ENCODE results near the gene ME1.
"Not testable (repeated sequence)": the region's sequence is repeated elsewhere in the genome, so short reads cannot be mapped to it uniquely, and the experiment has no call there.

ME1 gene

GRCh38 chr6:83343121-83343520 is 87.7 kb downstream of the ME1 start:
- no peak for DNase-seq

- DNase-seq: no peak
These were observed 89.1 kb downstream of the ME1 start for GRCh38 chr6:83341765-83342164.

GRCh38 chr6:83333916-83334315 is 96.9 kb downstream of the ME1 start:
- not testable (repeated sequence) for DNase-seq

DNA sequence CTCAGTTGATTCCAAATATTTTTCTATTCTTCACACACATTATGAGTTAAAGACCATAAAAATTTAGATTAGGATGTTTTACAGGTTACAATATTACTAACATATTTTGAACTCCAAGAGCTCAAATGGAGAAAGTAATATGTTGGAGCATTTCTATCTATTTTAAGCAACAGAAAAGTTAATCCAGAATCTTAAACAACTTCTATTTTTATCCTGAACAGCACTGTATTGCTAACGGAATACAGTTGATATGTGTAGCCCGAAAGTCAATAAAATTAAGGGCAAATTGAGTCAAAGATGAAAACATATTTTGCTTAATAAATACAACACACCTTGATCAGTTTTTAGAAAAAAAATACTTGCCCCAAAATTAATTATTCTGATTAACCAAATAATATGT is 97.4 kb downstream of the ME1 start:
- DNase-seq: no peak

DNA sequence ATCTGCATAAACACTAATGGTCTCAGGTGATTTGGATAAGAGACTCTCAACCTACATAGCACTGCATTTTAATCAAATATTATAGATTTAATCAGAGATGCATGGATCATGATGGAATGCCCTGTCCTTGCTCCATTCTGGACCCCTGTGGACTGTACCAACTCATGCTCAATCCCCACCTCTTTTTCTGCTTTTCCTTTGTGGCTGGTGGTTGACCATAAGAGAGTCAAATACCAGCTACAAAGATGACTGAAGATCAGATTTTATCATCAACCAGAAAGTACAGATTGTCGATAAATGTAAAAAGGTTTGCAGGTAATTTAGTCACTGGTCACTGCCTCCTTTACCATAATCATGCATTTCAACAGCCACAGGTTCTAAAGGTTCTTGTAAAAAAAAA is 116.2 kb downstream of the ME1 start:
- DNase-seq: peak; percentile 7

GRCh38 chr6:83313882-83314281 is 117.0 kb downstream of the ME1 start:
- DNase-seq: peak; percentile 18

DNA sequence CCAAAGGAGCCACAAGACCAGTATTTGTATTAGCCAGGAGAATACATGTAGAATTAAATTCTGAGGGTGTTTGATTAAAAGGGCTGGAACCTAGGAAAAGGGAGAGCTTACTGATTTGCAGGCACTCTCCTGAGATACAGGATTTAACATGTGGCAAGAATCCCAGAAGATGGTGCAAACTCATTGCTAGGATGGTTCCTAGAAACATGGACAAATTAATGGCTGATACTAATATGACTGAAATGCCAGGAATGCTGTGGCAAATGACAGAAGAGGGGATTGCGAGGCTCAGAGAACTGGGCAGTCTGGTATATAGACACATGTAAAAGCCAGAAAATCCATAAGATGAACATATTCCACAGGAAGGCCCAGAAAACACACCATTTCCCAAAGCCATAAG is 119.6 kb downstream of the ME1 start:
- no peak for DNase-seq

DNA sequence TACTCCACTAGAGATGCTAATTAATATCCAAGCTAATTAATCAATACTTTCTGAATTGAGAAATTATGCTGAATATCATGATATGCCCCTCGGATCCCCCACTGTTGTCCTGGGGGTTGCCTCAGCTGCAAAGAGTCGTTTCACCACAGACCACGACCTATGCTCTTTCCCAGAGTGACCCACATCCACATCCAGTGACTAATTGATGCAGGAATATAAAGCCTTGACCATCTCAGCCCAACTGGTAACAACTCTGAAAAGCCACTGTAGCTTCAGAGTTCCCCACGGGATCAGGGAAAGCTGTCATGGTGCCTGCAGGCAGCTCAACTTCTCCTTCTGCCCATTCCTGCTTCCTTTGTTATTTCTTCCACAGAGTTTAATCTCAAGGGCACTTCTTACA is 120.8 kb downstream of the ME1 start:
- DNase-seq: no peak

DNA sequence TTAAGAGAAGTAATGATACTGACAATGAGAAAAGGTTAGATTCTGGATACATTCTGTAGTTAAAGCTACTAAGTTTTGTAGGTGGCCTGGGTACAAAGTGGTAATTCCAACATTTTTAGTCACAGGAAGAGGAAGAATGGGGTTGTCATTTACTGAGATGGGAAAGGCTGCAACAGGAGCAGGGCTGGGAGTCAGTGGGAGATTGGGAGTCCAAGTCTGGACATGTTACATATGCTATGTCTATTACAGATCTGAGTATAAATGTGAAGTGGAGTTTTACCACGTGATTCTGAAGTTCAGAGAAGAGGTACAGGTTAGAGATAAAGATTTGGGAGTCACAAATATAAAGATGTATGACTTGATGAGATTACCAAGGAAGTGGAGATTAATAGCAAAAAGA is 121.5 kb downstream of the ME1 start:
- DNase-seq: no peak

DNA sequence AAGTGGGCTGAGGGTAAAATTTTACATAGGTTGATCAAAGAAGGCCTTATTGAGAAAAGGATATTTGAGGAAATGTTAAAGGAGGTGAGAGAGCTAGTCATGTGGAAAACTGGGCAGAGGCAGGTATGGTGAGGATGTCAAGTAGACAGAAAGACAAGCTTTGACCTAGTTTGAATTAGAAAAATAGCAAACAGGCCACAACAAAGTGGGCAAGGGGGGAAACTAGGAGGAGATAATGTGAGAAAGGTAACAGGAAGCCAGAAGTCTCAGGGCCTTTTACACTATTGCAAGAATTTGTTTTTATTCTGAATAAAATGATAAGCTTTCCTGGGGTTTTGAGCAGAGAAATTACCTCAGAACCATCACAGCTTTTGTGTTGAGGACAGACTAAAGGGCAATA is 122.0 kb downstream of the ME1 start:
- no peak for DNase-seq

GRCh38 chr6:83307849-83308248 is 123.0 kb downstream of the ME1 start:
- no peak for DNase-seq

DNA sequence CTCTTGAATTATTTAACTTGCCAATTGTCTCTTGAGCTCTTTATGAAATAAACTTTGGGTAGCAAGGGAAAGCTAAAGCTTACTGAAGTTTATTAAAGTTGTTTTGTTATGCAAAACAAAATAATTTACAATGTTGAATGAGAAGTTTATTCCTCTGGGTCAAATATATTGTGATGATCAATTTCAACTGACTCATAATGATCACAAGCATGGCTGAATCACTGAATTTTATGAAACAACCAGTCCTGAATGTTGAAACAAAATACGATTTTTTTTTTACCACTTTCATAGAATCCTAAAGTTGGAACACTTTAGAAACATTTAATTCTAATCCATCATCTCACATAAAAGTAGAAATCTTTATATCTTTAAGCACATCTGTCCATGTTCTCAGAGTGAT is 127.4 kb downstream of the ME1 start:
- DNase-seq: no peak

GRCh38 chr6:83294676-83295075 is 136.2 kb downstream of the ME1 start:
- no peak for DNase-seq

DNA sequence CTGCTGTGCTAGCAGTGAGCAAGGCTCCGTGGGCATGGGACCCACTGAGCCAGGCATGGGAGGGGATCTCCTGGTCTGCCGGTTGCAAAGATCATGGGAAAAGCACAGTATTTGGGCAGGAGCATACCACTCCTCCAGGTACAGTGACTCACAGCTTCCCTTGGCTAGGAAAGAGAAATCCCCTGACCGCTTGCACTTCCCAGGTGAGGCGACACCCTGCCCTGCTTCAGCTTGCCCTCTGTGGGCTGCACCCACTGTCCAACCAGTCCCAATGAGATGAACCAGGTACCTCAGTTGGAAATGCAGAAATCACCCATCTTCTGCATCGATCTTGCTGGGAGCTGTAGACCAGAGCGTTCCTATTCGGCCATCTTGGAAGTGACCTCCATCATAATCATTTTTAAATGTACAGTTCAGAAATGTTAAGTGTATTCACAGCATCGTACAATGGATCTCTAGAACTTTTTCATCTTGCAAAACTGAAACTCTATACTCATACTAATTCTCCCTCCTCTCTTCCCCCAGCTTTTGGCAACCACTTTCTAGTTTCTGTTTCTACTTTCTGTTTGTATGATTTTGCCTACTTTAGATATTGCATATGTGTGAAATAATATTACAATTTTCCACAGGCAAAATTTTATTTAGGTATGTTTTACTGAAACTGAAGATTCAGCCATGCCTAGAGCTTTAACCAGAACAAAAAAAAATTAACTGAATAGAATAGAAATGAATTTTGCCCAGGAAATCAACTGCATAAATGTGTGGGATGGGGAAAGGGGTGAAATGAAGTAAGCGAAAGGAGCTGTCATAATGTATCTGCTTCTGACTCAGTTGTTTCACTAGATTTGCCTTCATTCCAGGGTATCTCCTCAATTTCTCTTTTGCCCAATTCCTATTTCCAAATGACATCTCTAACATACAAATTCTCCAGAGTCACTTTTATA is 137.7 kb downstream of the ME1 start:
- peak; percentile 50 for DNase-seq

- DNase-seq: not testable (repeated sequence)
These were observed 143.6 kb downstream of the ME1 start for GRCh38 chr6:83287298-83287697.

GRCh38 chr6:83285917-83286316 is 144.9 kb downstream of the ME1 start:
- DNase-seq: no peak

DNA sequence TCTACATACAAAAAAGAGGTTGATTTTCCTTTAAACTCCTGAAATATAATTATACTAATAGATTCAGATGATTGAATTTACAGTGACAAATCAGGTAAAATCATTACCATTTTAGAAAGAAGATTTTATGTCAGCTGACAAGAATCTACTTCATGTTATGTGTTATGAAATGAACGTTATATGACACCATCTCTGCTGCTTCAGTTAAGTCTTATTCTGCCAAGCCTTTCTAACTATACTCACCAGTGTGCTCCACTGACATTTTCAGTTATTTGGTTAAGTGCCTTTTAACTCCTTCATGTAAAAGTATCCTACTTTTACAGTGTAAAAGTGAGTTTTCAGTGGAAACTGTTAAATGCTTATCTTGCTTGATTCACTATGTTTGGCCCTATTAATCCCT is 157.3 kb downstream of the ME1 start:
- no peak for DNase-seq

- DNase-seq: peak; percentile 34
These were observed 159.7 kb downstream of the ME1 start for GRCh38 chr6:83270971-83271719.

- DNase-seq: peak; percentile 4
These were observed 165.5 kb downstream of the ME1 start for GRCh38 chr6:83265384-83265783.

- DNase-seq: no peak
These were observed 170.3 kb downstream of the ME1 start for GRCh38 chr6:83260577-83260976.

- no peak for DNase-seq
These were observed 172.3 kb downstream of the ME1 start for GRCh38 chr6:83258517-83258916.

DNA sequence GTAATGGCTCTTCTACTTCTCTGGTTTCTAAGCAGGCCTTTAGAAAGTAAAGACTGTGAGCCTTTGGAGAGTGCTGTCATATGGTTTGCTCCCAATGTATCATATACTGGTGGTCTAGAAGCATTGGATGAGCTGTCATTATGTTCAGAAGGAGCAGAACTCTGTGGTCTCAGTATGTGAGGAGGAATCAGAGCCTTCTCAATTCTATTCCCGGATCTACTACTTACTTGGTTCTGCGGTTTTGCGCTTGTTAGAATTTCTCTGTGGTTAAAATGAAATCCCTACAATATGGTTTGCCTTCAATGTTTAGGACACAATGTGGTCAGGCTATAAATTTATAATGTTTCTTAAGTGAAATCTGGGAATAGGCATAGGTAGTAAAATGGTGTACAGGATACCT is 173.1 kb downstream of the ME1 start:
- no peak for DNase-seq

DNA sequence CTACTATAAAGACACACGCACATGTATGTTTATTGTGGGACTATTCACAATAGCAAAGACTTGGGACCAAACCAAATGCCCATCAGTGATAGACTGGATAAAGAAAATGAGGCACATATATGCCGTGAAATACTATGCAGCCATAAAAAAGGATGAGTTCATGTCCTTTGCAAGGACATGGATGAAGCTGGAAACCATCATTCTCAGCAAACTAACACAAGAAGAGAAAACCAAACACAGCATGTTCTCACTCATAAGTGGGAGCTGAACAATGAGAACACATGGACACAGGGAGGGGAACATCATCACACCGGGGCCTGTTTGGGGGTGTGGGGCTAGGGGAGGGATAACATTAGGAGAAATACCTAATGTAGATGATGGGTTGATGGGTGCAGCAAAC is 174.1 kb downstream of the ME1 start:
- DNase-seq: not testable (repeated sequence)

DNA sequence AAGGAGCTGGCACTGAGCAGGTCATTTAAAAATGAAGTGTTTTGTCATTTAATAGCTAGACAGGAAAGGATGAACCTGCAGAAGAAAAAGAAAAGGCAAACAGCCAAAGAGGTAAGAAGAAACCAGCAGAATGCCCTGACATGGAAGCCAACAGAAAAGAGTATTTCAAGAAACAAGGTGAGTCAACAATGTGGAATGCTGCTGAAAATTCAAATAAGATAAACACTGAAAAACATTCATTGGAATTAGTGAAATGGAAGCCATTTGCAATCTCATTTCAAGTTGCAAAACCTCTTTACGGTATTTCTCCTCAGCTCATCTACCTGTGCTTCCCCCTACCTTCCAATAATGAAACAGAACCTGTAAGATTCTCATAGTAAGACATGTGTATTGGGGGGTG is 178.1 kb downstream of the ME1 start:
- no peak for DNase-seq

Data from activated CD4-positive, alpha-beta T cell treated with anti-CD3 and anti-CD28 coated beads, Interleukin-10, Interleukin-2, amounts not matched to agents 100 ng/mL and 50 ng/mL, durations not matched to agents 16 hours and 8 hours (primary cell).